Neuronal stem cell (in vitro differentiated cells): ENCODE data around the gene MCM10.

Source experiments
- DNase-seq: peaks from one replicate; pipeline ENCODE4 v3.0.0-alpha.2; 2013; ENCODE audit warnings: low spot score
- H2AFZ ChIP-seq: one replicate; pipeline ENCODE4 v1.6.1; 2013; ENCODE audit warnings: mild to moderate bottlenecking, low read length, inconsistent platforms
- H2AK5ac ChIP-seq: 2 replicates; pipeline ENCODE4 v1.6.1; 2013; ENCODE audit warnings: low read depth, mild to moderate bottlenecking, inconsistent platforms, low read length, moderate library complexity, mixed read lengths
- H2BK120ac ChIP-seq: 2 replicates; pipeline ENCODE4 v1.6.1; 2013; ENCODE audit warnings: low read depth, mild to moderate bottlenecking, inconsistent platforms, low read length, moderate library complexity, mixed read lengths
- H2BK12ac ChIP-seq: one replicate; pipeline ENCODE4 v1.6.1; 2013; ENCODE audit warnings: low read length, inconsistent platforms
- H2BK15ac ChIP-seq: 2 replicates; pipeline ENCODE4 v1.6.1; 2013; ENCODE audit warnings: mild to moderate bottlenecking, low read length, inconsistent platforms, mixed read lengths
- H2BK5ac ChIP-seq: one replicate; pipeline ENCODE4 v1.6.1; 2013; ENCODE audit warnings: inconsistent platforms, mild to moderate bottlenecking, low read length, moderate library complexity
- H3K14ac ChIP-seq: one replicate; pipeline ENCODE4 v1.6.1; 2013; ENCODE audit warnings: low read length, inconsistent platforms
- H3K18ac ChIP-seq: 2 replicates; pipeline ENCODE4 v1.6.1; 2013; ENCODE audit warnings: low read length, inconsistent platforms
- H3K23ac ChIP-seq: 2 replicates; pipeline ENCODE4 v1.6.1; 2013; ENCODE audit warnings: low read depth, mild to moderate bottlenecking, mixed read lengths, low read length, inconsistent platforms; ENCODE audit not compliant: poor library complexity
- H3K27ac ChIP-seq: replicated peaks from 3 replicates; pipeline ENCODE4 v1.5.1; 2013; ENCODE audit warnings: low read length, inconsistent platforms
- H3K27me3 ChIP-seq, 3 experiments: 2 replicates each; pipeline ENCODE4 v1.6.1; 2013; ENCODE audit warnings: low read length in 3 of 3, mild to moderate bottlenecking in 2 of 3, inconsistent platforms in 1 of 3, low read depth in 1 of 3, mixed read lengths in 1 of 3, moderate library complexity in 1 of 3; ENCODE audit not compliant: control insufficient read depth in 3 of 3, insufficient read depth in 3 of 3
- H3K36me3 ChIP-seq, 2 donors: replicated peaks in 1 of 2; 2 replicates each; pipeline ENCODE4 v1.6.1; 2013; ENCODE audit warnings: low read length in 2 of 2; ENCODE audit not compliant: control insufficient read depth in 2 of 2, insufficient read depth in 2 of 2
- H3K4ac ChIP-seq: 2 replicates; pipeline ENCODE4 v1.6.1; 2013; ENCODE audit warnings: inconsistent platforms, mild to moderate bottlenecking, low read length, moderate library complexity
- H3K4me1 ChIP-seq, 2 donors: 1 replicate in 1 of 2; 2 replicates in 1 of 2; pipeline ENCODE4 v1.6.1; 2013; ENCODE audit warnings: low read length in 2 of 2, low read depth in 1 of 2; ENCODE audit not compliant: control insufficient read depth in 2 of 2, insufficient read depth in 1 of 2
- H3K4me2 ChIP-seq: one replicate; pipeline ENCODE4 v1.6.1; 2013; ENCODE audit warnings: mild to moderate bottlenecking, low read length, inconsistent platforms; ENCODE audit not compliant: insufficient read depth, poor library complexity, severe bottlenecking
- H3K4me3 ChIP-seq, 2 donors: 2 replicates each; pipeline ENCODE4 v1.5.1; 2013; ENCODE audit warnings: low read length in 2 of 2, mild to moderate bottlenecking in 2 of 2, inconsistent platforms in 1 of 2, moderate library complexity in 1 of 2
- H3K79me1 ChIP-seq: one replicate; pipeline ENCODE4 v1.6.1; 2013; ENCODE audit warnings: low read depth, mild to moderate bottlenecking, inconsistent platforms, low read length, moderate library complexity
- H3K9ac ChIP-seq: one replicate; pipeline ENCODE4 v1.6.1; 2013; ENCODE audit warnings: mild to moderate bottlenecking, low read depth, low read length, inconsistent platforms; ENCODE audit not compliant: poor library complexity
- H3K9me3 ChIP-seq, 2 donors: replicated peaks in 1 of 2; 2 replicates each; pipeline versions ENCODE3 to v1.6.1; 2013; ENCODE audit warnings: low read length in 2 of 2, mild to moderate bottlenecking in 2 of 2, inconsistent platforms in 1 of 2, low read depth in 1 of 2, mixed read lengths in 1 of 2, moderate library complexity in 1 of 2; ENCODE audit not compliant: control insufficient read depth in 2 of 2, insufficient read depth in 1 of 2
- H4K8ac ChIP-seq: one replicate; pipeline ENCODE4 v1.6.1; 2013; ENCODE audit warnings: low read depth, mild to moderate bottlenecking, inconsistent platforms, low read length, moderate library complexity
- H4K91ac ChIP-seq: one replicate; pipeline ENCODE4 v1.6.1; 2013; ENCODE audit warnings: low read length, low read depth, mild to moderate bottlenecking, inconsistent platforms; ENCODE audit not compliant: poor library complexity
- WGBS, 2 donors: extraction: QIAGEN DNeasy Blood & Tissue Kit; methylation state at CpG; one replicate each; pipeline ENCODE4 v1.1.7; 2013; ENCODE audit warnings: missing lambda C conversion rate in 2 of 2, mixed read lengths in 1 of 2; ENCODE audit not compliant: insufficient read length in 2 of 2, insufficient replicate concordance in 1 of 2; ENCODE audit errors: extremely low coverage in 2 of 2; 5-methylcytosine and 5-hydroxymethylcytosine counted together

The MCM10 gene

GRCh38 chr10:13222151-13222550 lies 60.8 kb downstream of the MCM10 start:
- no peak overlapping the region for H2BK120ac ChIP-seq
- H4K91ac ChIP-seq: no peak overlapping the region
- no peak for DNase-seq
- H3K14ac ChIP-seq: no peak overlapping the region
- H3K79me1 ChIP-seq: no peaks in the 10 kb centered on the region
- no peaks in the 10 kb centered on the region for H3K36me3 ChIP-seq
- no peak overlapping the region for H3K4me2 ChIP-seq
- H3K9ac ChIP-seq: no peak overlapping the region
- no peak overlapping the region for H2AK5ac ChIP-seq
- WGBS, 2 donors: no CpG with 5 or more reads among the region's 6 CpGs
- H3K18ac ChIP-seq: no peak overlapping the region
- H3K27ac ChIP-seq: no peak overlapping the region
- H3K4me3 ChIP-seq: no peak overlapping the region
- H3K4ac ChIP-seq: no peak overlapping the region
- H2BK15ac ChIP-seq: no peak overlapping the region
- no peak overlapping the region for H2BK12ac ChIP-seq
- H2AFZ ChIP-seq: no peak overlapping the region
- no peaks in the 10 kb centered on the region for H3K9me3 ChIP-seq
- peaks cover 0 to 3% of the 10 kb centered on the region in 2 donors for H3K4me1 ChIP-seq
- peaks cover 0 to 2% (median 0%) of the 10 kb centered on the region in 3 experiments for H3K27me3 ChIP-seq
- no peak overlapping the region for H3K23ac ChIP-seq
- no peak overlapping the region for H4K8ac ChIP-seq
- H2BK5ac ChIP-seq: no peak overlapping the region

GRCh38 chr10:13222566-13222965 lies 61.2 kb downstream of the MCM10 start:
- Histone ChIP-seq H2AFZ (no peak overlapping the region), H2AK5ac (no peak overlapping the region), H2BK120ac (no peak overlapping the region), H3K14ac (no peak overlapping the region), H3K4me1 (peaks cover 0 to 3% of the 10 kb centered on the region in 2 donors), H3K4me2 (no peak overlapping the region), H3K4me3 (no peak overlapping the region), H2BK5ac (no peak overlapping the region), H3K18ac (no peak overlapping the region), H3K27me3 (peaks cover 0 to 2% (median 0%) of the 10 kb centered on the region in 3 experiments), H2BK12ac (no peak overlapping the region), H3K23ac (no peak overlapping the region), H3K9ac (no peak overlapping the region), H3K36me3 (no peaks in the 10 kb centered on the region), H3K9me3 (no peaks in the 10 kb centered on the region), H3K79me1 (no peaks in the 10 kb centered on the region), H3K27ac (no peak overlapping the region), H4K8ac (no peak overlapping the region), H4K91ac (no peak overlapping the region), H3K4ac (no peak overlapping the region), H2BK15ac (no peak overlapping the region)
- whole genome bisulfite sequencing, 2 donors: no CpG with 5 or more reads among the region's 7 CpGs
- DNase-seq: no peak

GRCh38 chr10:13223241-13223640 lies 61.9 kb downstream of the MCM10 start:
- H3K36me3 ChIP-seq: no peaks in the 10 kb centered on the region
- H3K18ac ChIP-seq: no peak overlapping the region
- no peaks in the 10 kb centered on the region for H3K79me1 ChIP-seq
- H3K4ac ChIP-seq: no peak overlapping the region
- no peak overlapping the region for H2AK5ac ChIP-seq
- no CpG with 5 or more reads among the region's 9 CpGs for WGBS, 2 donors
- peaks cover 0 to 3% of the 10 kb centered on the region in 2 donors for H3K4me1 ChIP-seq
- no peak for DNase-seq
- no peak overlapping the region for H3K14ac ChIP-seq
- H3K9ac ChIP-seq: no peak overlapping the region
- no peak overlapping the region for H2BK12ac ChIP-seq
- no peak overlapping the region for H2AFZ ChIP-seq
- no peak overlapping the region for H2BK5ac ChIP-seq
- H4K91ac ChIP-seq: no peak overlapping the region
- H2BK15ac ChIP-seq: no peak overlapping the region
- H3K23ac ChIP-seq: no peak overlapping the region
- no peak overlapping the region for H3K4me2 ChIP-seq
- H3K27me3 ChIP-seq: peaks cover 0 to 2% (median 0%) of the 10 kb centered on the region in 3 experiments
- no peak overlapping the region for H3K4me3 ChIP-seq
- no peak overlapping the region for H2BK120ac ChIP-seq
- no peak overlapping the region for H3K27ac ChIP-seq
- no peaks in the 10 kb centered on the region for H3K9me3 ChIP-seq
- H4K8ac ChIP-seq: no peak overlapping the region

GRCh38 chr10:13224210-13224995 lies 63.0 kb downstream of the MCM10 start:
- Histone ChIP-seq H2AFZ (no peak overlapping the region), H2AK5ac (no peak overlapping the region), H3K9ac (no peak overlapping the region), H3K27ac (no peak overlapping the region), H3K36me3 (no peaks in the 10 kb centered on the region), H3K14ac (no peak overlapping the region), H3K4me2 (no peak overlapping the region), H4K91ac (no peak overlapping the region), H3K23ac (no peak overlapping the region), H4K8ac (no peak overlapping the region), H2BK15ac (no peak overlapping the region), H3K4me3 (no peak overlapping the region), H3K4me1 (peaks cover 0 to 3% of the 10 kb centered on the region in 2 donors), H2BK120ac (no peak overlapping the region), H3K4ac (no peak overlapping the region), H3K79me1 (no peaks in the 10 kb centered on the region), H3K27me3 (peaks cover 0 to 2% (median 0%) of the 10 kb centered on the region in 3 experiments), H2BK12ac (no peak overlapping the region), H2BK5ac (no peak overlapping the region), H3K18ac (no peak overlapping the region), H3K9me3 (no peaks in the 10 kb centered on the region)
- WGBS, 2 donors: 100% methylated on average over 1 of the region's 11 CpGs; no CpG with 5 or more reads in 1 of the 2 donors
- DNase-seq: no peak
